ENCODE measurements around the gene ANKRD23. TPM values are rescaled to one million over a fixed set of nuclear protein-coding genes. Genes with fewer than 3 reads are reported as not detected.
A peak's percentile ranks its signal among the peaks of the same experiment; 100 is the strongest.

ANKRD23 gene
- total RNA-seq, 2 experiments from 2014 or later: 6.2 to 10.4 TPM

- Histone ChIP-seq H3K4me3 (ENCODE audit: low read length) (peak overlapping the region; percentile 46), H3K27me3 (ENCODE audit: control insufficient read depth in 1 of 2, insufficient read depth in 2 of 2, low read length in 2 of 2) (no peaks in the 10 kb centered on the region), H3K36me3 (ENCODE audit: insufficient read depth, low read length) (peaks cover 16% of the 10 kb centered on the region), H3K9me3 (ENCODE audit: control insufficient read depth in 1 of 2, insufficient read depth in 1 of 2, low read length in 2 of 2) (no peaks in the 10 kb centered on the region), H3K4me1 (ENCODE audit: insufficient read depth, low read length) (peaks cover 22% of the 10 kb centered on the region), H3K27ac (ENCODE audit: low read depth in 1 of 2, low read length in 2 of 2) (no peak overlapping the region)
- CTCF ChIA-PET: interaction anchor here (0.8 to 3.9 kb wide), 2 partner anchors 12 to 18 kb away, joined by 3 to 18 read pairs; partner anchors contain the start of gene ANKRD39
- H3K9me3 Mint-ChIP-seq: no peaks in the 10 kb centered on the region
- intact Hi-C loops (cut with DNase I, micrococcal nuclease): no loop called here
- no peak for DNase-seq
- POLR2A ChIA-PET: interaction anchor here (1.2 to 2.5 kb wide), 6 partner anchors 17 to 302 kb away, joined by 3 to 16 read pairs (median 8); partner anchors contain the start of genes ANKRD39 and CNNM3
- no peak for TF ChIP-seq CTCF (IDR thresholded peaks at IDR 0.05)
- peak overlapping the region; percentile 65 for H3K4me3 Mint-ChIP-seq
- H3K4me1 Mint-ChIP-seq (ENCODE audit: low read depth): peaks cover 21% of the 10 kb centered on the region
- no peak for ATAC-seq (ENCODE audit: poor library complexity)
- H3K27me3 Mint-ChIP-seq: no peaks in the 10 kb centered on the region
- H3K27ac Mint-ChIP-seq: peak overlapping the region; percentile 68
- peaks cover 9% of the 10 kb centered on the region for H3K36me3 Mint-ChIP-seq (ENCODE audit: low read depth)
Observed at GRCh38 chr2:96839875-96840850, 3.7 kb downstream of the ANKRD23 start.

GRCh38 chr2:96839293-96839874 is 4.4 kb downstream of the ANKRD23 start:
- H3K4me3 ChIP-seq (ENCODE audit: low read length): peak overlapping the region; percentile 46
- Mint-ChIP-seq H3K4me3 (peak overlapping the region; percentile 70), H3K27ac (peak overlapping the region; percentile 68), H3K9me3 (no peaks in the 10 kb centered on the region), H3K36me3 (ENCODE audit: low read depth) (peaks cover 17% of the 10 kb centered on the region), H3K4me1 (ENCODE audit: low read depth) (peaks cover 21% of the 10 kb centered on the region), H3K27me3 (no peaks in the 10 kb centered on the region)
- ChIA-PET CTCF (interaction anchor here (0.8 to 3.9 kb wide), 2 partner anchors 13 to 18 kb away, joined by 3 to 18 read pairs; partner anchors contain the start of gene ANKRD39), POLR2A (interaction anchor here (1.2 to 2.5 kb wide), 6 partner anchors 18 to 301 kb away, joined by 3 to 16 read pairs (median 8); partner anchors contain the start of genes ANKRD39 and CNNM3)
- H3K27me3 ChIP-seq (ENCODE audit: control insufficient read depth in 1 of 2, insufficient read depth in 2 of 2, low read length in 2 of 2): no peaks in the 10 kb centered on the region
- H3K9me3 ChIP-seq (ENCODE audit: control insufficient read depth in 1 of 2, insufficient read depth in 1 of 2, low read length in 2 of 2): no peaks in the 10 kb centered on the region
- ATAC-seq (ENCODE audit: poor library complexity) (peak; percentile 98), DNase-seq (peak; percentile 66 to 92 (median 84))
- intact Hi-C loops (cut with DNase I, micrococcal nuclease): no loop called here
- H3K27ac ChIP-seq (ENCODE audit: low read depth in 1 of 2, low read length in 2 of 2): no peak overlapping the region
- TF ChIP-seq CTCF (IDR thresholded peaks at IDR 0.05): no peak
- H3K4me1 ChIP-seq (ENCODE audit: insufficient read depth, low read length): peaks cover 22% of the 10 kb centered on the region
- peaks cover 15% of the 10 kb centered on the region for H3K36me3 ChIP-seq (ENCODE audit: insufficient read depth, low read length)

Data from CD4-positive, alpha-beta T cell (primary cell).